ENCODE measurements around the gene AGPAT3.

- TF ChIP-seq CTCF (IDR thresholded peaks at IDR 0.05) (no peak), POLR2A (IDR thresholded peaks at IDR 0.05) (no peak)
Observed at GRCh38 chr21:43916691-43917514, 51.9 kb downstream of the AGPAT3 start.

Data from esophagus squamous epithelium (tissue), 4 donors.